CD4-positive, alpha-beta T cell (primary cell): ENCODE measurements around the gene SVIL. TPM values are rescaled to one million over a fixed set of nuclear protein-coding genes. Genes with fewer than 3 reads are reported as not detected.

Source experiments
- ATAC-seq: fragments of 200-7000 bp; cut with Tn5 transposase; one replicate; pipeline ENCODE4 v1.10.0; 2022; ENCODE audit warnings: mild to moderate bottlenecking; ENCODE audit not compliant: poor library complexity
- CTCF ChIA-PET: fragments of 350-600 bp; sonication (Branson Sonifier 250); formaldehyde crosslinking; loops from one replicate; lab custom pipeline; 2021; ENCODE audit warnings: antibody characterized with exemption, inconsistent platforms; lab: Charles Lee
- POLR2A ChIA-PET: fragments of 350-600 bp; sonication (Branson Sonifier 250); formaldehyde crosslinking; loops from one replicate; lab custom pipeline; 2021; ENCODE audit warnings: antibody characterized with exemption, inconsistent platforms; lab: Charles Lee
- DNase-seq, 14 experiments: peaks; one replicate each; pipeline ENCODE4 v3.0.0-alpha.2; 2013 to 2020; ENCODE audit warnings: mixed read lengths in 2 of 14
- H3K27ac ChIP-seq, 2 donors: one replicate each; pipeline versions ENCODE4 v1.5.1 to v1.7.0; 2013; ENCODE audit warnings: low read length in 2 of 2, low read depth in 1 of 2, mild to moderate bottlenecking in 1 of 2
- H3K27me3 ChIP-seq, 2 experiments: 1 replicate in 1 of 2; 2 replicates in 1 of 2; pipeline versions ENCODE4 v1.6.1 to v1.7.0; 2013; ENCODE audit warnings: low read length in 2 of 2, control low read depth in 1 of 2, mild to moderate bottlenecking in 1 of 2, moderate library complexity in 1 of 2; ENCODE audit not compliant: insufficient read depth in 2 of 2, control insufficient read depth in 1 of 2
- H3K36me3 ChIP-seq: one replicate; pipeline ENCODE4 v1.6.1; 2013; ENCODE audit warnings: low read length, control low read depth; ENCODE audit not compliant: insufficient read depth
- H3K4me1 ChIP-seq: one replicate; pipeline ENCODE4 v1.6.1; 2013; ENCODE audit warnings: low read length, control low read depth; ENCODE audit not compliant: insufficient read depth
- H3K4me3 ChIP-seq: one replicate; pipeline ENCODE4 v1.5.1; 2013; ENCODE audit warnings: mild to moderate bottlenecking, low read length, moderate library complexity
- H3K9me3 ChIP-seq, 2 experiments: 1 replicate in 1 of 2; 2 replicates in 1 of 2; pipeline versions ENCODE4 v1.6.1 to v1.7.0; 2013; ENCODE audit warnings: low read length in 2 of 2, mild to moderate bottlenecking in 2 of 2, control low read depth in 1 of 2, moderate library complexity in 1 of 2; ENCODE audit not compliant: control insufficient read depth in 1 of 2, insufficient read depth in 1 of 2
- H3K27ac Mint-ChIP-seq: one replicate; pipeline ENCODE4 v1.8.0; 2020; ENCODE audit warnings: mixed read lengths
- H3K27me3 Mint-ChIP-seq: one replicate; pipeline ENCODE4 v1.8.0; 2021; ENCODE audit warnings: mixed read lengths
- H3K36me3 Mint-ChIP-seq: one replicate; pipeline ENCODE4 v1.8.0; 2021; ENCODE audit warnings: low read depth, mixed read lengths
- H3K4me1 Mint-ChIP-seq: one replicate; pipeline ENCODE4 v1.8.0; 2021; ENCODE audit warnings: low read depth, mixed read lengths
- H3K4me3 Mint-ChIP-seq: one replicate; pipeline ENCODE4 v1.8.0; 2020; ENCODE audit warnings: mild to moderate bottlenecking, mixed read lengths
- H3K9me3 Mint-ChIP-seq: one replicate; pipeline ENCODE4 v1.8.0; 2020; ENCODE audit warnings: mixed read lengths
- CTCF ChIP-seq: fragments of 200-600 bp; IDR thresholded peaks from one replicate; pipeline ENCODE4 v1.8.0; 2022; ENCODE audit warnings: antibody characterized with exemption, mild to moderate bottlenecking
- intact Hi-C, 2 experiments: fragments of 100-400 bp; cut with DNase I in 1 of 2; cut with micrococcal nuclease in 1 of 2; formaldehyde crosslinking; loops; one replicate each; pipeline versions ENCODE4 v1.15.1 to v1.9.0; 2023 to 2025; cut with DNase I, micrococcal nuclease
- total RNA-seq, 174 experiments: library from RNA in 2 of 174; stranded (reverse) in 2 of 174; gene quantifications; one replicate each; pipeline ENCODE4 v1.2.3 and lab custom pipeline; 2021 to 2026

Gene SVIL
- total RNA-seq, 2 experiments from 2014 or later: 38.5 to 40.3 TPM

- intact Hi-C loops: loop anchor here in 1 of 2 experiments (5.0 kb wide), 1 partner anchor 35 kb away; no protein-coding TSS in a partner anchor
Observed at GRCh38 chr10:29646960-29647461, 12.2 kb upstream of the SVIL start.

GRCh38 chr10:29646238-29646902 is 11.6 kb upstream of the SVIL start:
- H3K36me3 ChIP-seq: no peaks in the 10 kb centered on the region
- H3K4me3 Mint-ChIP-seq: peak overlapping the region; percentile 57
- H3K27me3 Mint-ChIP-seq: no peaks in the 10 kb centered on the region
- peaks cover 7% of the 10 kb centered on the region for H3K36me3 Mint-ChIP-seq
- H3K9me3 Mint-ChIP-seq: no peaks in the 10 kb centered on the region
- H3K4me3 ChIP-seq: no peak overlapping the region
- H3K4me1 Mint-ChIP-seq: peaks cover 66% of the 10 kb centered on the region
- DNase-seq: peak in 4 of 14 experiments; percentile 8 to 55 (median 32)
- no peaks in the 10 kb centered on the region for H3K27me3 ChIP-seq
- ChIA-PET POLR2A (interaction anchor here (1.8 to 2.2 kb wide), 2 partner anchors 11 to 56 kb away, joined by 7 to 9 read pairs; no protein-coding TSS in a partner anchor), CTCF (interaction anchor here (0.6 to 2.4 kb wide), 4 partner anchors 11 to 92 kb away, joined by 4 to 10 read pairs (median 6); partner anchors contain the start of gene SVIL)
- H3K9me3 ChIP-seq: no peaks in the 10 kb centered on the region
- intact Hi-C loops: loop anchor here in 1 of 2 experiments (5.0 kb wide), 1 partner anchor 36 kb away; no protein-coding TSS in a partner anchor
- no peak for TF ChIP-seq CTCF
- peak overlapping the region; percentile 78 for H3K27ac Mint-ChIP-seq
- no peak overlapping the region for H3K27ac ChIP-seq
- ATAC-seq: peak; percentile 18
- peaks cover 27% of the 10 kb centered on the region for H3K4me1 ChIP-seq

More at GRCh38 chr10:29646960-29647461, 12.2 kb upstream of the SVIL start:
- Mint-ChIP-seq H3K4me3 (peak overlapping the region; percentile 57), H3K27ac (peak overlapping the region; percentile 78), H3K27me3 (no peaks in the 10 kb centered on the region), H3K36me3 (peaks cover 13% of the 10 kb centered on the region), H3K9me3 (no peaks in the 10 kb centered on the region), H3K4me1 (peaks cover 73% of the 10 kb centered on the region)
- no peak for TF ChIP-seq CTCF
- Histone ChIP-seq H3K4me3 (no peak overlapping the region), H3K4me1 (peaks cover 27% of the 10 kb centered on the region), H3K36me3 (no peaks in the 10 kb centered on the region), H3K27me3 (no peaks in the 10 kb centered on the region), H3K9me3 (no peaks in the 10 kb centered on the region), H3K27ac (no peak overlapping the region)
- peak in 1 of 14 experiments; percentile 57 for DNase-seq
- ChIA-PET POLR2A (interaction anchor here (0.6 to 2.2 kb wide), 6 partner anchors 11 to 88 kb away, joined by 3 to 12 read pairs (median 8); no protein-coding TSS in a partner anchor), CTCF (interaction anchor here (0.8 to 2.4 kb wide), 6 partner anchors 10 to 89 kb away, joined by 3 to 10 read pairs (median 6); partner anchors contain the start of gene SVIL)
- ATAC-seq: peak; percentile 33

GRCh38 chr10:29643771-29644501 is 9.2 kb upstream of the SVIL start:
- Mint-ChIP-seq H3K4me3 (no peak overlapping the region), H3K36me3 (peaks cover 4% of the 10 kb centered on the region), H3K27me3 (no peaks in the 10 kb centered on the region), H3K4me1 (peaks cover 48% of the 10 kb centered on the region), H3K27ac (no peak overlapping the region), H3K9me3 (no peaks in the 10 kb centered on the region)
- Histone ChIP-seq H3K27me3 (no peaks in the 10 kb centered on the region), H3K27ac (no peak overlapping the region), H3K4me3 (no peak overlapping the region), H3K36me3 (no peaks in the 10 kb centered on the region), H3K9me3 (no peaks in the 10 kb centered on the region), H3K4me1 (peaks cover 27% of the 10 kb centered on the region)
- ATAC-seq (no peak), DNase-seq (no peak)
- POLR2A ChIA-PET: interaction anchor here (1.7 kb wide), 1 partner anchor 14 kb away, joined by 4 read pairs; no protein-coding TSS in a partner anchor
- CTCF ChIA-PET: no interaction called here
- no peak for TF ChIP-seq CTCF
- intact Hi-C loops: no loop called here
